ENCODE measurements around the gene GLP1R. TPM values are rescaled to one million over a fixed set of nuclear protein-coding genes. Genes with fewer than 3 reads are reported as not detected.

GLP1R gene
- total RNA-seq, 2 donors from 2014 or later, result 0.15 TPM; not detected in 1

DNA sequence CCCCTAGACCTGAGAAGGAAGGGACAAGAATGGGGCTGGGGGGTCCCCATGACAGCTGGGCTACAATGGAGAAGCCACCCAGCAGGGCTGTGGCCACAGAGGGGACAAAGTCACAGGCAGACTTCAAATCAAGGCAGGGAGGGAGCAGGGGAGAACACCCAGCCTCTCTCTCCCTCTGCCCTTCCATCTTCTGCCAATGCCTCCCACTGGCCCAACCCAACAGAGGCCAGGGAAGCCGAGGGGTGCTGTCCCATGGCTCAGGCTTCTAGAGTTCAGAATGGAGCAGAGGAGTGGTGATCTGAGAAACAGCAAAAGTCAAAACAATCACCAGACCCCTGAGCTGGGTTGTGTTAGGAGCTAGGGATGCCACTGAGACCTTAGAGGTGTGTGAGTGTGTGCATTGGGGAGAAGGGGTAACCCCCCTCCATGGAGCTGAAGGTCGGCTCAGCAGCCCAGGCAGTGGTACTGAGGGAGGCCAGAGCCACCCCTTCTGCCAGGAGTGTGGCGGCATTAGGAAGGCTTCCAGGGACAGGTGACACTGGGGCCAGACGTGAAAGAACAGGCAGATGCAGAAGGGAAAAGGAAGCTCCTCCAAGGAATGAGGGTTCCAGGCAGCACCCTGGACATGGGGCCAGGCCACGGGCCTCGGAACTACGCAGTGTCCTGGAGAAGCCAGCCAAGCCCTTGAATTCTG is 12.0 kb downstream of the GLP1R start:
- 90 to 100% methylated on average over 3 to 7 of the region's 7 CpGs for WGBS, 2 experiments (ENCODE audit: insufficient coverage in 1 of 2, insufficient read length in 1 of 2)
- H3K27ac Mint-ChIP-seq, result no peak overlapping the region
- peaks cover 61% of the 10 kb centered on the region for H3K27me3 Mint-ChIP-seq (ENCODE audit: insufficient read depth)
- DNase-seq, result no peak
- TF ChIP-seq, protein P1, sequence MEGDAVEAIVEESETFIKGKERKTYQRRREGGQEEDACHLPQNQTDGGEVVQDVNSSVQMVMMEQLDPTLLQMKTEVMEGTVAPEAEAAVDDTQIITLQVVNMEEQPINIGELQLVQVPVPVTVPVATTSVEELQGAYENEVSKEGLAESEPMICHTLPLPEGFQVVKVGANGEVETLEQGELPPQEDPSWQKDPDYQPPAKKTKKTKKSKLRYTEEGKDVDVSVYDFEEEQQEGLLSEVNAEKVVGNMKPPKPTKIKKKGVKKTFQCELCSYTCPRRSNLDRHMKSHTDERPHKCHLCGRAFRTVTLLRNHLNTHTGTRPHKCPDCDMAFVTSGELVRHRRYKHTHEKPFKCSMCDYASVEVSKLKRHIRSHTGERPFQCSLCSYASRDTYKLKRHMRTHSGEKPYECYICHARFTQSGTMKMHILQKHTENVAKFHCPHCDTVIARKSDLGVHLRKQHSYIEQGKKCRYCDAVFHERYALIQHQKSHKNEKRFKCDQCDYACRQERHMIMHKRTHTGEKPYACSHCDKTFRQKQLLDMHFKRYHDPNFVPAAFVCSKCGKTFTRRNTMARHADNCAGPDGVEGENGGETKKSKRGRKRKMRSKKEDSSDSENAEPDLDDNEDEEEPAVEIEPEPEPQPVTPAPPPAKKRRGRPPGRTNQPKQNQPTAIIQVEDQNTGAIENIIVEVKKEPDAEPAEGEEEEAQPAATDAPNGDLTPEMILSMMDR (conservative IDR thresholded peaks at IDR 0.05), result no peak
- H3K9me3 Mint-ChIP-seq, result no peaks in the 10 kb centered on the region
- Histone ChIP-seq H3K9me3 (ENCODE audit: control insufficient read depth, low read length) (no peaks in the 10 kb centered on the region), H3K4me3 (ENCODE audit: low read length) (no peak overlapping the region), H3K36me3 (ENCODE audit: control insufficient read depth, insufficient read depth, low read length) (no peaks in the 10 kb centered on the region), H3K4me1 (ENCODE audit: control insufficient read depth, insufficient read depth, low read length) (peaks cover 12% of the 10 kb centered on the region), H3K27ac (ENCODE audit: low read depth, low read length) (no peak overlapping the region), H3K9ac (ENCODE audit: extremely low read depth, low read length, poor library complexity, severe bottlenecking) (no peak overlapping the region), H3K27me3 (ENCODE audit: control insufficient read depth, insufficient read depth, low read length, poor library complexity, severe bottlenecking) (peaks cover 34% of the 10 kb centered on the region)
- peaks cover 22% of the 10 kb centered on the region for H3K4me1 Mint-ChIP-seq
- H3K36me3 Mint-ChIP-seq (ENCODE audit: low read depth), result no peaks in the 10 kb centered on the region
- no peak overlapping the region for H3K4me3 Mint-ChIP-seq

DNA sequence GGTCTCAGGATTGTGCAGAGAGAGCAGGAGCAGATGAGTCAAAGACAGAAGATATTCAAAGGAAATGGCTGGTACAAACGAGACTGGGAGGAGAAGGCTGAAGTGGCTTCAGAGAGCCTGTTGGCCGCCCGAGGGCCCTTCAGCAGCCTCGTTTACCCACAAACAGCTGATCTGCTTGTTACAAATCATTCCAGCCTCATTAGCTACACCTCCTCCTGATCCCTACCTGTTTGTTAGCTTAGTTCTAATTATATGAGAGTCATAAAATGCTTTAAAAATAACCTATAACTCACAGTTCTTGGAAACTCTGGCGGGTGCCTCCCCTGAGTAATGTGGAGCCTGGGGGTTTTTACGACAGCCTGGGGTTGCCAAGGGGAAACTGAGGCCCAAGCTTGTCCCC is 12.6 kb downstream of the GLP1R start:
- no peaks in the 10 kb centered on the region for H3K36me3 ChIP-seq (ENCODE audit: control insufficient read depth, insufficient read depth, low read length)
- no peaks in the 10 kb centered on the region for H3K9me3 ChIP-seq (ENCODE audit: control insufficient read depth, low read length)
- no peak overlapping the region for H3K9ac ChIP-seq (ENCODE audit: extremely low read depth, low read length, poor library complexity, severe bottlenecking)
- no peak overlapping the region for H3K27ac ChIP-seq (ENCODE audit: low read depth, low read length)
- Mint-ChIP-seq H3K27me3 (ENCODE audit: insufficient read depth) (peaks cover 63% of the 10 kb centered on the region), H3K27ac (no peak overlapping the region), H3K4me1 (peaks cover 22% of the 10 kb centered on the region), H3K4me3 (no peak overlapping the region), H3K9me3 (no peaks in the 10 kb centered on the region), H3K36me3 (ENCODE audit: low read depth) (no peaks in the 10 kb centered on the region)
- WGBS, 2 experiments (ENCODE audit: insufficient coverage in 1 of 2, insufficient read length in 1 of 2), result 89 to 91% methylated on average over 2 to 6 of the region's 6 CpGs
- H3K4me1 ChIP-seq (ENCODE audit: control insufficient read depth, insufficient read depth, low read length), result peaks cover 12% of the 10 kb centered on the region
- no peak for DNase-seq
- no peak overlapping the region for H3K4me3 ChIP-seq (ENCODE audit: low read length)
- TF ChIP-seq, protein P1 (conservative IDR thresholded peaks at IDR 0.05), result no peak
- peaks cover 40% of the 10 kb centered on the region for H3K27me3 ChIP-seq (ENCODE audit: control insufficient read depth, insufficient read depth, low read length, poor library complexity, severe bottlenecking)

DNA sequence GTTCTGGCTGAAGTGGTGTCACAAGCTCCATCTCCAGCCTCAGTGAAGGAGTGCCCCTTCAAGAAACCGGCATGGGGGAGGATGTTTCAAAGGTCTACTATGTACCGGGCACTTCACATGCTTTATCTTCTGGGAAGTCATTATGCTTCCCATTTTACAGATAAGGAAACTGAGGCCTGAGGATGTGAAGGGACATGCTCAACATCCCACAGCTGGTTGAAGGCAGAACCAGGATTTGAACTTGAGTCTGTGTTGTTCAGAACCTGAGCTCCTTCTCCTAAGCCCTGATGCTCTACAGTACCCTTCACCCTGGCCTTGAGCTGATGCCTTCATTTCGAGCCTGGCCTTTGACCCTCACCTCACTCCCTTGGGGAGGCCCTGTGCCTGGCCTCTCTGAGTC is 13.0 kb downstream of the GLP1R start:
- Mint-ChIP-seq H3K36me3 (ENCODE audit: low read depth) (no peaks in the 10 kb centered on the region), H3K4me1 (peaks cover 22% of the 10 kb centered on the region), H3K27ac (no peak overlapping the region), H3K9me3 (no peaks in the 10 kb centered on the region), H3K4me3 (no peak overlapping the region), H3K27me3 (ENCODE audit: insufficient read depth) (peaks cover 66% of the 10 kb centered on the region)
- Histone ChIP-seq H3K9me3 (ENCODE audit: control insufficient read depth, low read length) (no peaks in the 10 kb centered on the region), H3K27ac (ENCODE audit: low read depth, low read length) (no peak overlapping the region), H3K4me3 (ENCODE audit: low read length) (no peak overlapping the region), H3K27me3 (ENCODE audit: control insufficient read depth, insufficient read depth, low read length, poor library complexity, severe bottlenecking) (peaks cover 44% of the 10 kb centered on the region), H3K36me3 (ENCODE audit: control insufficient read depth, insufficient read depth, low read length) (no peaks in the 10 kb centered on the region), H3K4me1 (ENCODE audit: control insufficient read depth, insufficient read depth, low read length) (peaks cover 12% of the 10 kb centered on the region), H3K9ac (ENCODE audit: extremely low read depth, low read length, poor library complexity, severe bottlenecking) (no peak overlapping the region)
- TF ChIP-seq, protein P1 (conservative IDR thresholded peaks at IDR 0.05), result no peak
- WGBS, 2 experiments (ENCODE audit: insufficient coverage in 1 of 2, insufficient read length in 1 of 2), result 86 to 87% methylated on average over 2 to 3 of the region's 3 CpGs
- no peak for DNase-seq

Data from endodermal cell (in vitro differentiated cells).